EL (cell line): ENCODE results near the gene PIP5K1A.
"Not testable (repeated sequence)": the region's sequence is repeated elsewhere in the genome, so short reads cannot be mapped to it uniquely, and the experiment has no call there.

Experiments
- DNase-seq: peaks from one replicate; pipeline ENCODE4 v3.0.0-alpha.2; 2016

PIP5K1A gene

DNA sequence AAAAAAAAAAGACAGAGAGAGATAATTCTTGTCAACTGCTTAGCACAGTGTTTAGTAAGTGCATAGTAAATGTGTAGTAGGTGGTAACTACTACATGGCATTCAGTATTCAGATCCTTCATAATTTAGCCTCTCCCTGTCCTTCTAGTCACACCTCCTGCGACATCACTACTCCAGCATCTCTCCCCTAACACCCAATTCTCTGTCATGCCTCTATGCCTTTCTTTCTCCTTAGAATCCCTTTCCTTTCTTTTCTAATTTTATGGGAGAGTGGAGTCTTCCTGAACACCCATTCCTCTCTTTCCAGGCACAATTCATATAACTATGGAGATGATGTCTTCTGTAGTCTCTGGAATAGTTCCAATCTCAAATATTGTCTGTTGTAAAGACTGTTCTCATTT lies 4.5 kb upstream of the PIP5K1A start:
- DNase-seq, result peak; percentile 25

DNA sequence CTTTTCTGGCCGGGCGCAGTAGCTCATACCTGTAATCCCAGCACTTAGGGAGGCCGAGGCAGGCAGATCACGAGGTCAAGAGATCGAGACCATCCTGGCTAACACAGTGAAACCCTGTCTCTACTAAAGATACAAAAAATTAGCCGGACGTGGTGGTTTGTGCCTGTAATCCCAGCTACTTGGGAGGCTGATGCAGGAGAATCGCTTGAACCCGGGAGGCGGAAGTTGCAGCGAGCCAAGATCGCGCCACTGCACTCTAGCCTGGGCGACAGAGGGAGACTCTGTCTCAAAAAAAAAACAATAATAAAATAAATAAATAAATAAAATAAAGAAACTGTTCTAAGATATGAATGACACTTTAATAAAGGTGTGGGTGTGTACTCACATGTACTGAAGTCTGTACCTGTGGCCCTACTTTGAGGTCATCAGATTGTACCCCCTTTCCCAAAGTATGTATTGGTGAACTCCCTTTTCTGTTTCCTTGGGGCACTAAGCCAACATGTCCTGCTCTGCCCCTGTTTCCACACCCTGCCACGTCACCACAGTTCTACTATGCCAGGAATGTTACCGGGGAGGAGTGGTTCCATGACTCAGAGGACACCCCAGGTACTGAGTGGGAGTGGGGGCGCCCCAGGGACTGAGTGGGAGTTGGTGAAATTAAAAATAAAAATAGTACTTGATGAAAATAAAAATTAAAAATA lies 3.3 kb upstream of the PIP5K1A start:
- peak; percentile 97 for DNase-seq

DNA sequence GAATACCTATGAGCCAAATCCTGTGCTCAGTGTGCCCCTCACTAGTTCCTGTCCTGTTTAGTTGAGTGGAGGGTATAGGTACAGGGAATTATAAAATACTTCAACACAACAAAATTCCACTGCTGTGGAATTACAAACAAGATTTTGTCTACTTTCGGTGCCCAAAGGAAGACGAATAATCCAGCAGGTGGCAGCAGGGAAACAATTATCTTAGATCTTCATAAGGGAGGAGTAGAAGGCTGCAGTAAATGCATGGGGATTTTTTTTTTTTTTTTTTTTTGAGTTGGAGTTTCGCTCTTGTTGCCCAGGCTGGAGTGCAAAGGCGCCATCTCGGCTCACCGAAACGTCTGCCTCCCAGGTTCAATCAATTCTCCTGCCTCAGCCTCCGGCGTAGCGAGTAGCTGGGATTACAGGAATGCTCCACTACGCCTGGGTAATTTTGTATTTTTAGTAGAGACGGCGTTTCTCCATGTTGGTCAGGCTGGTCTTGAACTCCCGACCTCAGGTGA lies 2.0 kb upstream of the PIP5K1A start:
- peak; percentile 90 for DNase-seq

DNA sequence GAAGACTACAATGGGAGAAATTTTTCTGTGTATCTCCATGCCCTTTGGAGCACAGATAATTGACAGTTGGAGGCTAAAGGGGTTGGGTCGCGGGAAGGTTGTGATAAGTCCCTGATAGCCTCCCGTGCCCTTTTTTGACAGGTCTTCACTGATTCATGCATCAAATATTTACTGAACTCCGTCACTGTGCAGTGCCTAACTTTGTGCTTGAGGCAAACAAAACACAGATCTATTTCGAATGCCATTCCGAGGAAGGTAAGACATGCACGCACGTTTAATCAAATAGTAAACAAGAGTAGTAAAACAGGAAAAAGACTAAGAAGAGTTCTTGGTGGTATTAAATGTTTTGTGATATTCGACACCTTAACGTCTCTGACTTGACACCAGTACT lies 494 bp upstream of the PIP5K1A start:
- no peak for DNase-seq

DNA sequence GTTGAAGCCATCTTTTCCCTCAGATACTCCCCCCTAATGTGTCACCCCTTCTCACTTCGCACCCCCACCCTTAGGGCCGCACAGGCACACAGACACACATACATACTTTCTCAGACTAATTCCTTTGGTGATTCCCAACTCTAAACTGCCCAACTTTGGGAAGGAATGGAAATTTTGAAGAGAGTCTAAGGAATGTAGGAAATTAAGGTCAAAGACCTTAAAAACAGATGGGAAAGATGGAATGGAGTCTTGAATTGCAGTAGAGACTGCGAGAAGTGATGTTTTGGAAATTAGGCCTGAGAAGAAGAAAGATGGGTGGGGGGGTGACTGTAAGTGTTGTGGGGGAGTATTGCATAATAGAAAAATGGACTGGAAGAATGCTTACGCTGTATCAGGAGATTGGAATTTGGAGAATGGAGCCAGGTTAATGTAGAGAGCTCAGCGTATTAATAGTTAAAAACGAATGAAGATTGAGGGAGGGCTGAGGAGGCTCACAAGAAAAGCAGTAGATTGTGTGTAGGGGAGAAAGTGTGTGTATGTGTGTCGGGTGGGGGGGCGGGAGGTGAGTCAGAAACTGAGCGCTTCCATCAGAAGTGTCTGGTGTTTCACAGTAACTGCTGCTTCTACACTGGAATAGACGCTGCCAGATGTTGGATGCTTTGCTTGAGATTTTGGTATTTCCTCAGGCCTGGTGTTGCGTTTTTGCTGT lies 1.7 kb downstream of the PIP5K1A start:
- peak; percentile 96 for DNase-seq

DNA sequence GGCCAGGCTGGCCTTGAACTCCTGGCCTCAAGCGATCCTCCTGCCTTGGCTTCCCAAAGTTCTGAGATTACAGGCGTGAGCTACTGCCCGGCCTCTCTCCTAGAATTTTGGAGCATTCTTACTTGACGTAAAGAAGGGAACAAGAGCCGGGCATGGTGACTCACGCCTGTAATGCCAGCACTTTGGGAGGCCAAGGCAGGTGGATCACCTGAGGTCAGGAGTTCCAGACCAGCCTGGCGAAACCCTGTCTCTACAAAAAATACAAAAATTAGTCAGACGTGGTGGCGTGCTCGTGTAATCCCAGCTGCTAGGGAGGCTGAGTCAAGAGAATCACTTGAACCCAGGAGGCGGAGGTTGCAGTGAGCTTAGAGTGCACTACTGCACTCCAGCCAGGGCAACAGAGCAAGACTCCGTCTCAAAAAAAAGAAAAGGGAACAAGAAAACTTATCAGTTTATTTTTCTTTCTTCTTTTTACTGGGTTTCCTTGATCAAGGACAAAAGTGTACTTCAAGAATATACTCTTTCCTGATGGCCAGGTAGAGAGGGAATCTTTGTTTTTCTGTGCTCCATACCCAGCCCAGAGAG lies 7.1 kb downstream of the PIP5K1A start:
- DNase-seq, result not testable (repeated sequence)

DNA sequence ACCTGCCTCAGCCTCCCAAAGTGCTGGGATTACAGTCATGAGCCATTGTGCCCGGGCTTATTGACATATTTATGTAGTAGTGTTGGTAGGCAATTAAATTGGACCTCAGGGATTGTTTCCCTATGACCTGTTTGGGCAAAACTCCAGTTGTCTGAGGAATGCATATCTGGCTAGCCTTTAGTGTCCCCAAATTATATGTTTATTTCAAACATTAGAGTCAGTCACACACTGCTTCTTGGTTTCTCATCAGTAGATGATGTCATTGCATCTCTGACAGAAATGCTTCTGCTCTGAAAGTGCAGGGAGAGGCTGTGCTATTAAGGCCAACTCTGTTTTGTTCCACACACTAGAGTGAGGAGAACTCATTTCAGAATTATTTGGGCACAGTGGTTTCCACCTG lies 12.5 kb downstream of the PIP5K1A start:
- DNase-seq, result peak; percentile 80

DNA sequence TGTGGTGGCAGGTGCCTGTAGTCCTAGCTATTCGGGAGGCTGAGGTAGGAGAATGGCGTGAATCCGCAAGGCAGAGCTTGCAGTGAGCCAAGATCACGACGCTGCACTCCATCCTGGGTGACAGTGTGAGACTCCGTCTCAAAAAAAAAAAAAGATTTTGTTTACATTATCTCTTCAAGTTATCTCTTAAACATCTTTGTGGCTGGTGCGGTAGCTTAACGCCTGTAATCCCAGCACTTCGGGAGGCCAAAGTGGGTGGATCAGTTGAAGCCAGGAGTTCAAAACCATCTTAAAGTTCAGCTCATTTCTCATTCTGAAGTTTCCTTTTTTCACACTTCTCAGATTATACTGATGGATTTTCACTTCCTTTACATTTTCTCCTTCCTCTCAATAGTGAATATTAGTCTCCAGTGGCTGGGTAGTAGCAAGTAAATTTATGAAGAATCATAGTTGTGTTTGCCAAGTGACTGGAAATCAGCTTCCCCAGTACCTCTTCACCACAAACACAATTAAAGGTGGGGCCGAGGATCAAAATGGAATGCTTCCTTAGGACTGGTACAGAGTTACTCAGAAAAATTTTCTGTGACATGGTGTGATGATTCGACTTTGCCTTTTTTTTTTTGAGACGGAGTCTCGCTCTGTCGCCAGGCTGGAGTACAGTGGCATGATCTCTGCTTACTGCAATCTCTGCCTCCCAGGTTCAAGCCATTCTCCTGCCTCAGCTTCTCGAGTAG lies 13.8 kb downstream of the PIP5K1A start:
- DNase-seq, result no peak

DNA sequence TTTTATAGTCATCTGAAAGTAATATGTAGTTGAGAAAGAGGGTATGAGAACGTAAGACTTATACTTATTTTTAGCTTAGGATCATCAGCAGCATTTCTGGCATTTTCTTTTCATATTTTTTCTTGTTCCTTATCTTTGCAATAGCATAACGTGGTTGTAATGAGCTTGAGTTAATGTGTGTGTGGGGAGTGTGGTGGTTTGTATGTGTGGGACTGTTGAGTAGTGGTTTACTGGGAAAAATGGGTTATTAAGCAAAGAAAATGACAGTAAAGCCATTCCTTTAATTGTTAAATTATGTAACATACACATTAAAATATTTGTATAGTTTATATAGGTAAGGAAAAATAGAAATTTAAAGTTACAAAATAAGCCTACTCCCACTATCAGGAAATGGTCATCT lies 15.2 kb downstream of the PIP5K1A start:
- no peak for DNase-seq

DNA sequence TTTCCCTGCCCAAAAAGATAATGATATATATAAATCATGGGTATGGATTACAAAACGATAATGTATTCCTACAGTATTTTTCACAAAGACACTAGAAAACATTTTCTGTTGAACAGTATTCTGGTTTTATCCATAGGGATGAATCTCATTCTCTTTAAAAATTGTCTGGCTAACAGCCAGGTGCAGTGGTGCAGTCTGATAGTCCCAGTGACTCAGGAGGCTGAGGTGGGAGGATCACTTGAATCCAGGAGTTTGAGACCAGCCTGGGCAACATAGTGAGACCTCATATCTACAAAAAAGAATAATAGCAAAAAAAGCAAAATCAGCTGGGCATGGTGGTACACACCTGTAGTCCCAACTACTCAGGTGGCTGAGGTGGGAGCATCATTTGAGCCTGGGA lies 23.3 kb downstream of the PIP5K1A start:
- peak; percentile 37 for DNase-seq

DNA sequence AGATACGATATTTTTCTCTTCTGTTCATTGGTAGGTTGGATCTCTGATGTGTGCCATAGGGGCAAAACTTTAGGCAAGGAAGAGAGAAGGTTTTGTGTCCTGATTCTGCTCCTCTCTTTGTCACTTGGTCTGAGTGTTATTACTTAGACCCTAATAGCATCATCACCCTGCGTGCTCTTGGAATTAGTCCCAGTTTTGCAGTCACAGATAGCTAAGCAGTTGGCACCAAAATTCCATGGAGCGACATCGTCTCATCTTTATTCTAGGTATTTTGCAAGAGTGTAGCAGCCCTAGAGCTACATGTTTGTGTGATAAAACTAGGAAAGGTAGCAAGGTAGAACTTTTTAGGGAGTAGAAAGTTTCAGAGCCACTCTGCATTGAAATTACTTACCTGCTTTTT lies 23.8 kb downstream of the PIP5K1A start:
- DNase-seq, result peak; percentile 57

DNA sequence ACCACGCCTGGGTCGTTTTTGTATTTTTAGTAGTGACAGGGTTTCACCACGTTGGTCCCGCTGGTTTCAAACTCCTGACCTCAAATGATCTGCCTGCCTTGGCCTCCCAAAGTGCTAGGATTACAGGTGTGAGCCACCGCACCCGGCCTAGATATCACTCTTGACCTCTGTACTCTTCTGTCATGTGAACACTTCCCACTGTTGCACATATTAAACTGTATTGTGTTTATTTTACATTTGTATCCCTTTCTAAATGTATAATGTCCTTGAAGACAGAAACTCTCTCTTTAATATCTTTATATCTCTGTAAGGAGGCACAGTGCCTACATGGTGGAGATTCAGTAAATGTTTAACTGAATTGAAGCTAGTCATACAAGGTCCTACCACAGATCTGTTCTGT lies 36.9 kb downstream of the PIP5K1A start:
- no peak for DNase-seq

DNA sequence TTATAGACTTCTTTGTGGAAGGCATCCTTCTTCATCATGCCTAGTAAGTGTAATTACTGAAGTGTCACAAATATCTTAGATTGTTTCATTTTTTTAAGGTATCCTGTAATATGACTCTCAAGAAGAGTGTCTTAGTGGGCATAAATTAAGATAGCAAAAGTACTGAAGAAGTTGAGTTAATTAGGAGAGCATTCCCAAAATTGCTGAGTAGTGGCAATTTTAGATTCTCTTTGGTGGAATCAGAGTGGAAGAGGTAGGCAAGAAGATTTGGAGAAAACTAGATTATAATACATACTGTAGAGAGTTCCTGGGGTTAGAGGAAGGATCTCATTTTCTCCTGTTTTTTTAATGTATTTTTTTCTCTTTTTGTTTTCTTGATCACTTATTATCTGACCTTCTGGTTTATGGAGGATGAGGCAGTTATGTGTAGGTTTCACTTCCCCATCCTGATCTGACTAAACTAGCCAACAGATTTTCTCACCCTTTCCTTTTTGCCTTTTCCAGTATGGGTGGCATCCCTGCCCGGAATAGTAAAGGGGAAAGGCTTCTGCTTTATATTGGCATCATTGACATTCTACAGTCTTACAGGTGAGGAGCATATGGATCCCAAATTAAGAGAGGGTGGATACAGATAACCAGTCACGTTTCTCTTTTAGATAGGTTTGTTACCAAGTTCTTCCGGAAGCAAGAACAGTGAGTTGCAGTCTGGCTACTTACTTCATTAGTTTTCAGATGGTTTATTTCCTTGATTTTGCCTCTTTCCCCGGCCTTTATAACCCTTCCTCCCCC lies 39.5 kb downstream of the PIP5K1A start:
- no peak for DNase-seq

DNA sequence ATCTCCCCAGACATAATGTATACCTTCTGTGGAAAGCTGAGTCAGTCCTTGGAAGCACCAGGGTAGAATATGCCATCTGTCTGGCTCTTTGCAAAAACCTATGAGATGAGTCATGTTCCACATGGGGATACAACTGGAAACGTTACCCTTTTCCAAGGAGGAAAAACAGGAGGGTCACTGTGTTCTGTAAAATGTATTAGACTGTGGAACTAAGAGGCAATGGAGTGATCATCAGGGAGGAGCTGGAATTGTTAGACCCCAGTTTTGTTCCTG lies 40.1 kb downstream of the PIP5K1A start:
- DNase-seq, result peak; percentile 90

DNA sequence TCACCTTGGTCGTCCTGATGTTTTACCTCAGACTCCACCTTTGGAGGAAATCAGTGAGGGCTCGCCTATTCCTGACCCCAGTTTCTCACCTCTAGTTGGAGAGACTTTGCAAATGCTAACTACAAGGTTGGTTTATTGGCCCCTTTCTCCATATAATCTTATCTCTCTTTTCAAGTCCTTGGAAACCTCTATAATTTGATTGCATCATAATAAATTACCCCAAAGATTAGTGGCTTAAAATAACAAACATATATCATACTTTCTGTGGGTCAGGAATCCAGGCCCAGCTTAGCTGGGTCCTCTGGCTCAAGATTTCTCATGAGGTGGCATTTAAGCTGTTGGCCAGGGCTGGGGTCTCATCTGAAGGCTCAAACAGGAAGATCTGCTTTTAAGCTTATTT lies 44.1 kb downstream of the PIP5K1A start:
- DNase-seq, result no peak

DNA sequence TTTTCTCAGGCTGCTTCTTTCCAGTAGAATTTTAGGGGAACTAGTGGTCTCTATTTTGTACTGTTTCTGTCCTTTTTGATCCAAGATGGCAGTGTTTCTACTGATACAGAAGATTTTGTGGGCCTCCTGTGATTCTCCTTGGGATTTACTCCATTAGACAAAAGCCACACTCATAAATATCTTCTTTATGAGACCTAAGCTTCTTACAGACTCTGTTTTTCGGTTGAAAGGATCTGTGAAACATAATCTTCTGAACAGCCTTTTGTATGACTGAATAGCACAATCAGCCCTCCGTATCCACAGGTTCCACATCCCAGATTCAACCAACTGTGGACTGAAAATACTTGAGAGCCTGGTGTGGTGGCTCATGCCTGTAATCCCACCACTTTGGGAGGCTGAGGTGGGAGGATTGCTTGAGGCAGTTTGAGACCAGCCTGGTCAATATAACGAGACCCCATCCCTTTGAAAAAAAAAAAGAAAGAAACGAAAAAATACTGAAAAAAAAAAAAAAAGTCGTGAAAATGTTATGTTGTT lies 45.4 kb downstream of the PIP5K1A start:
- DNase-seq, result no peak

DNA sequence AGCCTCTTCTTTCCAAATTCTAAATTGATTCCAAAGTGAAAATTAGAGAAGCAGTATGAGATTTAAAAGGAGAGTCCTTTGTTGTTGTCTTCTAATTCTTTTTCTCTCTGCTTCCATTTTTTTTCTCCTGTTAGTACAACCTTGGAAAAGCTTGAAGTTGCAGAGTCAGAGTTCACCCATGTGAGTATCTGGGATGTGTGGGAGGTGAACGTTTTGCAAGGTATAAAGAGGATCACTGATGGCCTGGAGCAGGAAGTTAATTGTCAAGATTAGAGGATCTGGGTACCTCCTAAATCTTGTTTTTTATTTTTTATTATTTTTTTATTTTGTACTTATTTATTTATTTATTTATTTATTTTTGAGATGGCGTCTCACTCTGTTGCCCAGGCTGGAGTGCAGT lies 48.4 kb downstream of the PIP5K1A start:
- DNase-seq, result no peak

DNA sequence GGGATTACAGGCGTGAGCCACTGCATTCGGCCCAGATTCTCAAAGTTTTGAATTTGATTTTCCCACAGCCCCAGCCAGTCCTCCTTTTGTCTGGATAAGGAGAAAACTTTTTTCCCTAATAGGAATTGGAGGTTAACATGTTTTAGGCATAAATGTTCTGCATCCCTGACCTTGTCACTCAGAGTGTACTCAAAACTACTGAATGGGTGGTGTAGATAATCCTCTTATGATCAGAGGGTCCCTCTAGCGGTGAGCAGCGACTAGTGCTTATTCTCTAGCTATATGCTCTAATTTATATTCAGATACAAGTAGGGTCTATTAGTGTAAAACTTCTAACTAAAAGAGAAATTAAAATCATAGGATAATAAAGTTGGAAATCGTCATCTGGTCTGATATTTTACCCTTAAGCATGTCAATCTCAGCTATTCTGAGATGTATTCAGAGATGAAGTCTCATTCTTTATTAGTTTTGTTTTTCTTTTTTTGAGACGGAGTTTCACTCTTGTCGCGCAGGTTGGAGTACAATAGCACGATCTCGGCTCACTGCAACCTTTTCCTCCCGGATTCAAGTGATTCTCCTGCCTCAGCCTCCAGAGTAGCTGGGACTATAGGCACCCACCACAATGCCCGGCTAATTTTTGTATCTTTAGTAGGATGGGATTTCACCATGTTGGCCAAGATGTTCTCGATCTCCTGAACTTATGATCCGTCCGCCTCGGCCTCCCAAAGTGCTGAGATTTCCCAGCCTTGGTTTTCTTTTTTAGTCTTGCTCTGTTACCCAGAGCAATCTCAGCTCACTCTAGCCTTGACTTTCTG lies 53.5 kb downstream of the PIP5K1A start:
- peak; percentile 77 for DNase-seq

DNA sequence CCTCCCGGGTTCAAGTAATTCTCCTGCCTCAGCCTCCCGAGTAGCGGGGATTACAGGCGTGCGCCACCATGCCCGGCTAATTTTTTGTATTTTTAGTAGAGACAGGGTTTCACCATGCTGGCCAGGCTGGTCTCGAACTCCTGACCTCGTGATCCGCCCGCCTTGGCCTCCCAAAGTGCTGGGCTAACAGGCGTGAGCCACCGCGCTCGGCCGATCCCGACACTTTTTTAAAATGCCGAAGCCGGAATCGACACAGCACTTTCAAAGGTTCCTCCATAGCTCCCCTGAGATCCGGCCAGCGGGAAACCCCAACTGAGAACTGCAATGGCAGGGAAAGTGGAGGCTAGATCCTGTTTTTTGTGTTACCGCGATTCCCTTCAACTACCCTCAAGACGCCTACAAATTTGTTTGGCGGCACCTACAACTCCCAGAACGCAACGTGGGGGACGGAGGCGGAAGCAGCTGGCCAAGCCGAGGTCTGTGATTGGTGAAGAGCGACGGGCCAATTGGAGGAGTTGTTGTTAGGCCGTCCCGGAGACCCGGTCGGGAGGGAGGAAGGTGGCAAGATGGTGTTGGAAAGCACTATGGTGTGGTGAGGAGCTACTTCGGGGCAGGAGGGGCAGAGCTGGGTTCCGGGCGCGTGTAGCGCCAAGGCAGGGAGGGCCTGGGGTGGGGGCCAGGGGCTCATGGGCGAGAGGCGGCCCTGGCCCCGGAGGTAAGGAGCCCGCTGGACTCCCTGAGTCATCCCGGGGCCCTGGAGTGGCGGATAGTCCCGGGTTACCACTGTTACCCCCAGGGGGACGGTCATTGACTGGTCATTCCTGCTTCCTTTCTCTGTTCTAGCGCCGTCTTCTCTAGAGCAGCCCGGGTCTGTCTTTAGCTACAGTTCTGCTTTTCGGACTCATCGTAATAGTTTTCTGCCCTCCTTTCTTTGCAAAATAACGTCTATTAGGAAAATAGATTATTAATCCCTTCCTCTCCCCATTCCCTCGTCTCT lies 56.2 kb downstream of the PIP5K1A start, which contains the start of gene PSMD4:
Gene PSMD4 (plus strand): TSS at position 518 of the 997 bp plus-strand sequence. CDS start 49 bp downstream, at position 567.
- DNase-seq, result peak; percentile 97

DNA sequence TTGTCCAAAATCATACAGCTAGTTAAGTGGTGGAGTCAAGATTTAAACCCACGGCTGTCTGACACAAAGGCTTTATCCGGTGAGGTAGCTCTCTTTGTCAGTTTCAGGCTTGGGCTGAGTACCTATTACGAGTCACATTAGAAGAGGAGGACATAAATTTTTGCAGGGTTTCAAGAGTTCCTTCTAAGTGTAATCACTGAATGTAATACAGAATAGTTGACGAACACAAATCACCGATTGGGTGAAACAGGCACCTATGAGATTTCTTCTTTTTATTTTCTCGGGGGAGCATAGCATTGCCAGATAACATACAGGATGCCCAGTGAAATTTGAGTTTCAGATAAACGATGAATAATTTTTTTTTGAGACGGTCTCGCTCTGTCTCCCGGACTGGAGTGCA lies 57.0 kb downstream of the PIP5K1A start:
- DNase-seq, result no peak
